ENCODE results near the gene GPRIN1. TPM values are rescaled to one million over a fixed set of nuclear protein-coding genes. Genes with fewer than 3 reads are reported as not detected.

Gene GPRIN1
- polyA plus RNA-seq, 1 of the 3 experiments (the other 2 are of a cell fraction): 6.6 TPM

- TF ChIP-seq CTCF (IDR thresholded peaks at IDR 0.05): no peak
- peak; percentile 98 for TF ChIP-seq FOSL2 (IDR thresholded peaks at IDR 0.05; ENCODE audit: borderline replicate concordance, low read depth)
- peak; percentile 70 for TF ChIP-seq NFIC (IDR thresholded peaks at IDR 0.05; ENCODE audit: borderline replicate concordance)
- TF ChIP-seq TCF12 (IDR thresholded peaks at IDR 0.05): peak; percentile 87
- TF ChIP-seq SIN3A (IDR thresholded peaks at IDR 0.05; ENCODE audit: borderline replicate concordance, low read depth, low read length): no peak
- TF ChIP-seq EP300 (IDR thresholded peaks at IDR 0.05; ENCODE audit: borderline replicate concordance in 1 of 2, low read depth in 1 of 2, low read length in 1 of 2): peak in 1 of 2 experiments; percentile 44; a peak in 1 of 4 replicates
- no peak for TF ChIP-seq YY1 (IDR thresholded peaks at IDR 0.05; ENCODE audit: low read depth)
- TF ChIP-seq FOXJ3 (CRISPR knock-in tag; IDR thresholded peaks at IDR 0.05): no peak
These were observed 5.0 kb upstream of the GPRIN1 start (continued) for GRCh38 chr5:176614805-176615478.

GRCh38 chr5:176612855-176613254 is 2.9 kb upstream of the GPRIN1 start:
- WGBS (ENCODE audit: low lambda C conversion rate): 73% methylated on average over 2 of the region's 2 CpGs
- no peak overlapping the region for H3K4me2 ChIP-seq
- H4K20me1 ChIP-seq (ENCODE audit: insufficient read depth): peaks cover 11% of the 10 kb centered on the region; the same call in 1 of the 2 replicates
- no peak overlapping the region for H3K4me3 ChIP-seq (ENCODE audit: low read depth in 2 of 2, low read length in 1 of 2)
- H3K9me2 ChIP-seq: no peaks in the 10 kb centered on the region
- TF ChIP-seq, protein P1, sequence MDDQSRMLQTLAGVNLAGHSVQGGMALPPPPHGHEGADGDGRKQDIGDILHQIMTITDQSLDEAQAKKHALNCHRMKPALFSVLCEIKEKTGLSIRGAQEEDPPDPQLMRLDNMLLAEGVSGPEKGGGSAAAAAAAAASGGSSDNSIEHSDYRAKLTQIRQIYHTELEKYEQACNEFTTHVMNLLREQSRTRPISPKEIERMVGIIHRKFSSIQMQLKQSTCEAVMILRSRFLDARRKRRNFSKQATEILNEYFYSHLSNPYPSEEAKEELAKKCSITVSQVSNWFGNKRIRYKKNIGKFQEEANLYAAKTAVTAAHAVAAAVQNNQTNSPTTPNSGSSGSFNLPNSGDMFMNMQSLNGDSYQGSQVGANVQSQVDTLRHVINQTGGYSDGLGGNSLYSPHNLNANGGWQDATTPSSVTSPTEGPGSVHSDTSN (IDR thresholded peaks at IDR 0.05): no peak
- TF ChIP-seq RAD21 (IDR thresholded peaks at IDR 0.05; ENCODE audit: low read length) (no peak), TAF1 (IDR thresholded peaks at IDR 0.05; ENCODE audit: borderline replicate concordance, low read depth, low read length) (no peak), POLR2AphosphoS5 (IDR thresholded peaks at IDR 0.05; ENCODE audit: low read depth, low read length) (no peak), FOSL2 (IDR thresholded peaks at IDR 0.05; ENCODE audit: borderline replicate concordance, low read depth) (no peak), REST (IDR thresholded peaks at IDR 0.05; ENCODE audit: low read depth, low read length) (no peak), TEAD4 (IDR thresholded peaks at IDR 0.05; ENCODE audit: borderline replicate concordance, insufficient read depth) (no peak), RFX5 (IDR thresholded peaks at IDR 0.05; ENCODE audit: low read length) (no peak), GATA2 (CRISPR knock-in tag; IDR thresholded peaks at IDR 0.05) (no peak), EP300 (IDR thresholded peaks at IDR 0.05; ENCODE audit: borderline replicate concordance in 1 of 2, low read depth in 1 of 2, low read length in 1 of 2) (no peak), TCF12 (IDR thresholded peaks at IDR 0.05) (no peak), NFIC (IDR thresholded peaks at IDR 0.05; ENCODE audit: borderline replicate concordance) (no peak)
- TF ChIP-seq, protein P2, sequence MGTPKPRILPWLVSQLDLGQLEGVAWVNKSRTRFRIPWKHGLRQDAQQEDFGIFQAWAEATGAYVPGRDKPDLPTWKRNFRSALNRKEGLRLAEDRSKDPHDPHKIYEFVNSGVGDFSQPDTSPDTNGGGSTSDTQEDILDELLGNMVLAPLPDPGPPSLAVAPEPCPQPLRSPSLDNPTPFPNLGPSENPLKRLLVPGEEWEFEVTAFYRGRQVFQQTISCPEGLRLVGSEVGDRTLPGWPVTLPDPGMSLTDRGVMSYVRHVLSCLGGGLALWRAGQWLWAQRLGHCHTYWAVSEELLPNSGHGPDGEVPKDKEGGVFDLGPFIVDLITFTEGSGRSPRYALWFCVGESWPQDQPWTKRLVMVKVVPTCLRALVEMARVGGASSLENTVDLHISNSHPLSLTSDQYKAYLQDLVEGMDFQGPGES (IDR thresholded peaks at IDR 0.05; ENCODE audit: low read depth, low read length): no peak
- TF ChIP-seq, protein P3, sequence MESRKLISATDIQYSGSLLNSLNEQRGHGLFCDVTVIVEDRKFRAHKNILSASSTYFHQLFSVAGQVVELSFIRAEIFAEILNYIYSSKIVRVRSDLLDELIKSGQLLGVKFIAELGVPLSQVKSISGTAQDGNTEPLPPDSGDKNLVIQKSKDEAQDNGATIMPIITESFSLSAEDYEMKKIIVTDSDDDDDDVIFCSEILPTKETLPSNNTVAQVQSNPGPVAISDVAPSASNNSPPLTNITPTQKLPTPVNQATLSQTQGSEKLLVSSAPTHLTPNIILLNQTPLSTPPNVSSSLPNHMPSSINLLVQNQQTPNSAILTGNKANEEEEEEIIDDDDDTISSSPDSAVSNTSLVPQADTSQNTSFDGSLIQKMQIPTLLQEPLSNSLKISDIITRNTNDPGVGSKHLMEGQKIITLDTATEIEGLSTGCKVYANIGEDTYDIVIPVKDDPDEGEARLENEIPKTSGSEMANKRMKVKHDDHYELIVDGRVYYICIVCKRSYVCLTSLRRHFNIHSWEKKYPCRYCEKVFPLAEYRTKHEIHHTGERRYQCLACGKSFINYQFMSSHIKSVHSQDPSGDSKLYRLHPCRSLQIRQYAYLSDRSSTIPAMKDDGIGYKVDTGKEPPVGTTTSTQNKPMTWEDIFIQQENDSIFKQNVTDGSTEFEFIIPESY (IDR thresholded peaks at IDR 0.05; ENCODE audit: borderline replicate concordance, low read depth): no peak
- TF ChIP-seq, protein P4, sequence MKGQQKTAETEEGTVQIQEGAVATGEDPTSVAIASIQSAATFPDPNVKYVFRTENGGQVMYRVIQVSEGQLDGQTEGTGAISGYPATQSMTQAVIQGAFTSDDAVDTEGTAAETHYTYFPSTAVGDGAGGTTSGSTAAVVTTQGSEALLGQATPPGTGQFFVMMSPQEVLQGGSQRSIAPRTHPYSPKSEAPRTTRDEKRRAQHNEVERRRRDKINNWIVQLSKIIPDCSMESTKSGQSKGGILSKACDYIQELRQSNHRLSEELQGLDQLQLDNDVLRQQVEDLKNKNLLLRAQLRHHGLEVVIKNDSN (IDR thresholded peaks at IDR 0.05; ENCODE audit: borderline replicate concordance, low read depth): no peak
- POLR2A ChIA-PET: interaction anchor here (0.7 kb wide), 1 partner anchor 33 kb away, joined by 3 read pairs; no protein-coding TSS in a partner anchor
- H3K9ac ChIP-seq: no peak overlapping the region
- no peaks in the 10 kb centered on the region for H3K36me3 ChIP-seq (replicated peaks in 1 of 2; ENCODE audit: control insufficient read depth in 1 of 2, insufficient read depth in 2 of 2, low read length in 1 of 2)
- CTCF ChIA-PET: no interaction called here
- no peak overlapping the region for H2AFZ ChIP-seq (ENCODE audit: low read depth)
- DNase-seq: no peak
- no peak overlapping the region for H3K27ac ChIP-seq (ENCODE audit: low read depth in 2 of 2, low read length in 1 of 2)
- H3F3A ChIP-seq (replicated peaks; ENCODE audit: insufficient read depth): peaks cover 4% of the 10 kb centered on the region
- no peaks in the 10 kb centered on the region for H3K9me3 ChIP-seq
- no peaks in the 10 kb centered on the region for H3K27me3 ChIP-seq (ENCODE audit: insufficient read depth)
- peaks cover 7 to 39% of the 10 kb centered on the region in 2 experiments; a peak in 3 of 4 replicates for H3K4me1 ChIP-seq (ENCODE audit: control insufficient read depth in 1 of 2, insufficient read depth in 2 of 2, low read depth in 1 of 2, low read length in 1 of 2)
- H3K79me2 ChIP-seq (ENCODE audit: insufficient read depth): peaks cover 15% of the 10 kb centered on the region
